Heart left ventricle (tissue), 13 donors: Measurements from ENCODE around the gene DPYSL4.
"Not testable (repeated sequence)": the region's sequence is repeated elsewhere in the genome, so short reads cannot be mapped to it uniquely, and the experiment has no call there.

Experiments
- CTCF ChIP-seq, 12 donors: fragments of 200-600 bp; sonication (generic) in 4 of 12; IDR thresholded peaks; one replicate each; pipeline versions ENCODE4 v1.5.0 to v1.8.0; 2018 to 2022; ENCODE audit warnings: antibody characterized with exemption in 12 of 12, mild to moderate bottlenecking in 5 of 12
- POLR2A ChIP-seq, 2 donors: fragments of 450-650 bp; IDR thresholded peaks; one replicate each; pipeline ENCODE4 v1.6.1; 2017; ENCODE audit warnings: antibody characterized with exemption in 2 of 2, mild to moderate bottlenecking in 2 of 2, moderate library complexity in 2 of 2
- donor health status: ischemic (EF 13 %, LVEDD 7.1; RV severe dilation, severe dysfunction).
- donor health status: DM: no; HTN: yes; CAD: no.
- donor health status: DM: no; HTN: no; CAD: no.
- donor health status: ischemic (EF 25% LVEDD 6.9; RV normal size, moderate dysfunction).
- donor health status: ischemic (EF 25% LVEDD 5.7; RV mildly dilated, moderate dysfunction).
- donor health status: ischemic (EF 35%, LVEDD 5.7; RV mildly dilated, moderate dysfunction).
- donor health status: nonischemic (EF 11% LVEDD 7.7; RV severe dilation, severe dysfunction).
- donor health status: DM: yes; HTN: yes; CAD: no.
- donor health status: PGD.
- donor health status: ischemic (EF 29% LVEDD 5.4; RV normal size, mild dysfunction).
- donor health status: nonischemic (EF 23%, LVEDD 6.1; RV moderate dilation, normal function).

GRCh38 chr10:132160834-132161622 is 25.7 kb upstream of the DPYSL4 start:
- TF ChIP-seq CTCF, POLR2A (IDR thresholded peaks at IDR 0.05): not testable (repeated sequence)
